K562 (cell line): ENCODE measurements around the gene ANXA9. TPM values are rescaled to one million over a fixed set of nuclear protein-coding genes. Genes with fewer than 3 reads are reported as not detected.

Experiments used
- ATAC-seq: fragments of 200-7000 bp; cut with Tn5 transposase; 3 replicates; pipeline ENCODE4 v1.9.1; 2020; ENCODE audit warnings: moderate library complexity
- BruUV-seq: library from RNA; stranded (reverse); fragments of 400-500 nt; replicated peaks from 2 replicates; lab custom pipeline; 2021; lab: Mats Ljungman, UMichigan
- CTCF ChIA-PET: fragments of 300-600 bp; formaldehyde crosslinking; extraction: SDS; loops from one replicate; lab custom pipeline; 2021; ENCODE audit warnings: low intra/inter-chr PET ratio; lab: Yijun Ruan, JAX
- POLR2A ChIA-PET: fragments of 300-600, 350-650 bp; sonication (Branson Sonifier 250); formaldehyde crosslinking; extraction: SDS; loops from one replicate; lab custom pipeline; 2021; ENCODE audit warnings: antibody characterized with exemption, inconsistent platforms; lab: Yijun Ruan, JAX
- DNase-seq, 4 experiments: peaks; one replicate each; pipeline versions ENCODE4 v3.0.0 to v3.0.0-alpha.2; 2011 to 2018; ENCODE audit warnings: low spot score in 3 of 4, mixed read lengths in 3 of 4; ENCODE audit errors: extremely low read depth in 1 of 4
- FAIRE-seq: peaks from 2 replicates; lab custom pipeline; 2011; peaks lifted over from hg19 to GRCh38; lab: Jason Lieb, UNC
- H2AFZ ChIP-seq: 2 replicates; pipeline ENCODE4 v1.6.0; 2011; ENCODE audit warnings: low read depth, low read length, control low read depth, inconsistent platforms
- H3K27ac ChIP-seq: fragments of 200-600 bp; 3 replicates; pipeline ENCODE4 v1.8.0; 2011; ENCODE audit warnings: low read depth, mild to moderate bottlenecking, control low read depth, inconsistent platforms, low read length, moderate library complexity, mixed read lengths; ENCODE audit errors: extremely low read depth
- H3K27me3 ChIP-seq, 2 experiments: fragments of 300-600 bp in 1 of 2; 2 replicates in 1 of 2; 3 replicates in 1 of 2; pipeline versions ENCODE4 v1.6.0 to v1.8.0; 2011; ENCODE audit warnings: inconsistent platforms in 2 of 2, low read length in 2 of 2, mild to moderate bottlenecking in 1 of 2, mixed read lengths in 1 of 2, moderate library complexity in 1 of 2; ENCODE audit not compliant: control insufficient read depth in 2 of 2, insufficient read depth in 2 of 2
- H3K36me3 ChIP-seq: fragments of 300-600 bp; 3 replicates; pipeline ENCODE4 v1.8.0; 2011; ENCODE audit warnings: mild to moderate bottlenecking, low read length, inconsistent platforms; ENCODE audit not compliant: control insufficient read depth, insufficient read depth
- H3K4me1 ChIP-seq, 2 experiments: fragments of 200-600 bp in 1 of 2; replicated peaks in 1 of 2; 2 replicates in 1 of 2; 3 replicates in 1 of 2; pipeline versions ENCODE4 v1.5.1 to v1.8.0; 2011; ENCODE audit warnings: inconsistent platforms in 2 of 2, low read length in 2 of 2, mild to moderate bottlenecking in 1 of 2, mixed read lengths in 1 of 2, moderate library complexity in 1 of 2; ENCODE audit not compliant: control insufficient read depth in 2 of 2, insufficient read depth in 2 of 2
- H3K4me2 ChIP-seq: 2 replicates; pipeline ENCODE4 v1.6.1; 2011; ENCODE audit warnings: low read length, control low read depth, inconsistent platforms, mixed read lengths; ENCODE audit not compliant: insufficient read depth
- H3K4me3 ChIP-seq: fragments of 200-600 bp; sonication (generic), shearing (Covaris generic); 2 replicates; pipeline ENCODE4 v1.5.1; 2016; ENCODE audit warnings: control low read depth, inconsistent platforms
- H3K79me2 ChIP-seq: fragments of 200-600 bp; 3 replicates; pipeline ENCODE4 v1.8.0; 2011; ENCODE audit warnings: low read length, inconsistent platforms; ENCODE audit not compliant: control insufficient read depth, insufficient read depth
- H3K9ac ChIP-seq, 2 experiments: 2 replicates each; pipeline versions ENCODE4 v1.6.0 to v1.6.1; 2011; ENCODE audit warnings: low read depth in 2 of 2, low read length in 2 of 2, control low read depth in 1 of 2, inconsistent platforms in 1 of 2, mild to moderate bottlenecking in 1 of 2, mixed read lengths in 1 of 2; ENCODE audit not compliant: insufficient read depth in 1 of 2
- H3K9me1 ChIP-seq: one replicate; pipeline ENCODE4 v1.6.0; 2011; ENCODE audit warnings: inconsistent platforms, mild to moderate bottlenecking, low read length, moderate library complexity; ENCODE audit not compliant: control insufficient read depth, insufficient read depth
- H3K9me3 ChIP-seq: replicated peaks from 2 replicates; pipeline ENCODE4 v1.5.1; 2011; ENCODE audit warnings: low read depth, low read length, inconsistent platforms; ENCODE audit not compliant: control insufficient read depth, insufficient read depth
- H4K20me1 ChIP-seq: replicated peaks from 2 replicates; pipeline ENCODE4 v1.6.1; 2011; ENCODE audit warnings: low read length, inconsistent platforms, mixed read lengths; ENCODE audit not compliant: control insufficient read depth, insufficient read depth
- BHLHE40 ChIP-seq: IDR thresholded peaks from 2 replicates; pipeline ENCODE4 v1.6.1; 2011; ENCODE audit warnings: low read length, improper control_type of control experiment
- BMI1 ChIP-seq: fragments of 150-350 bp; IDR thresholded peaks from 2 replicates; pipeline ENCODE4 v1.6.1; 2014; ENCODE audit warnings: low read length
- CLOCK ChIP-seq: fragments of 250-450 bp; sonication (Bioruptor Pico); IDR thresholded peaks from 2 replicates; pipeline ENCODE4 v1.4.0; 2020; ENCODE audit warnings: mild to moderate bottlenecking, moderate library complexity, borderline replicate concordance
- DNMT1 ChIP-seq: fragments of 450-650 bp; IDR thresholded peaks from 2 replicates; pipeline ENCODE4 v1.6.1; 2016; ENCODE audit warnings: antibody characterized with exemption, mild to moderate bottlenecking
- MCM3 ChIP-seq: fragments of 450-650 bp; IDR thresholded peaks from 2 replicates; pipeline ENCODE4 v1.6.1; 2016
- MTA3 ChIP-seq: fragments of 450-650 bp; formaldehyde crosslinking; IDR thresholded peaks from 2 replicates; pipeline ENCODE4 v1.6.1; 2017; ENCODE audit warnings: mild to moderate bottlenecking, borderline replicate concordance
- NCOR1 ChIP-seq: fragments of 450-650 bp; IDR thresholded peaks from 2 replicates; pipeline ENCODE4 v1.6.1; 2016; ENCODE audit warnings: mild to moderate bottlenecking, moderate library complexity
- POLR2G ChIP-seq: fragments of 200-400 bp; formaldehyde crosslinking; IDR thresholded peaks from 2 replicates; pipeline ENCODE4 v1.6.1; 2017; ENCODE audit warnings: low read depth, mild to moderate bottlenecking, antibody characterized with exemption, low read length, moderate library complexity
- PRMT5 ChIP-seq: sonication (generic); formaldehyde crosslinking; IDR thresholded peaks from 2 replicates; pipeline ENCODE4 v1.5.0; 2020; ENCODE audit warnings: missing genetic modification reagents
- RBBP5 ChIP-seq: fragments of 200-600 bp; sonication (generic); IDR thresholded peaks from 2 replicates; pipeline ENCODE4 v1.6.1; 2012; ENCODE audit warnings: borderline replicate concordance, mild to moderate bottlenecking, low read length, control low read depth, inconsistent platforms; ENCODE audit not compliant: insufficient read depth, poor library complexity, severe bottlenecking
- SFPQ ChIP-seq: fragments of 200-400 bp; formaldehyde crosslinking; IDR thresholded peaks from 2 replicates; pipeline ENCODE4 v1.6.1; 2017; ENCODE audit warnings: mild to moderate bottlenecking, low read depth, low read length, moderate library complexity
- SMARCB1 ChIP-seq: IDR thresholded peaks from 2 replicates; pipeline ENCODE4 v1.6.1; 2011; ENCODE audit warnings: improper control_type of control experiment, low read depth; ENCODE audit not compliant: insufficient read length
- SRSF7 ChIP-seq: fragments of 200-400 bp; formaldehyde crosslinking; optimal IDR thresholded peaks from 2 replicates; pipeline ENCODE3; 2017; ENCODE audit warnings: mild to moderate bottlenecking, low read depth, low read length
- TAF7 ChIP-seq: fragments of 450-650 bp; IDR thresholded peaks from 2 replicates; pipeline ENCODE4 v1.6.1; 2016; ENCODE audit warnings: missing genetic modification characterization, missing compliant biosample characterization
- TBP ChIP-seq: optimal IDR thresholded peaks from 2 replicates; pipeline ENCODE3; 2011; ENCODE audit warnings: low read depth, low read length, improper control_type of control experiment
- YBX1 ChIP-seq: fragments of 450-650 bp; IDR thresholded peaks from 2 replicates; pipeline ENCODE4 v1.7.1; 2016; ENCODE audit warnings: mild to moderate bottlenecking
- ZBED1 ChIP-seq: IDR thresholded peaks from 2 replicates; pipeline ENCODE4 v1.6.1; 2014
- ZC3H11A ChIP-seq: IDR thresholded peaks from 2 replicates; pipeline ENCODE4 v1.6.1; 2012; ENCODE audit warnings: low read depth, low read length, improper control_type of control experiment
- ZNF175 ChIP-seq: fragments of 200-800 bp; sonication (Bioruptor generic); IDR thresholded peaks from 2 replicates; pipeline ENCODE4 v1.6.1; 2016; ENCODE audit warnings: low read depth, mild to moderate bottlenecking, missing genetic modification characterization, missing compliant biosample characterization
- ZNF444 ChIP-seq: fragments of 250-450 bp; sonication (Bioruptor Pico); IDR thresholded peaks from 2 replicates; pipeline ENCODE4 v1.4.0; 2020; ENCODE audit warnings: mild to moderate bottlenecking, moderate library complexity
- WGBS: fragments of 100-300 bp; shearing (Covaris generic); methylation state at CpG from one replicate; pipeline ENCODE4 v1.1.6; 2016; ENCODE audit warnings: low coverage, mixed read lengths; ENCODE audit not compliant: insufficient coverage; ENCODE audit errors: missing lambda C conversion rate; 5-methylcytosine and 5-hydroxymethylcytosine counted together
- in situ Hi-C: fragments of 300-500 bp; cut with MboI; formaldehyde crosslinking; loops from 4 replicates; pipeline ENCODE4 v1.15.0; 2018; ENCODE audit warnings: inconsistent platforms, mixed read lengths
- intact Hi-C: fragments of 100-400 bp; cut with micrococcal nuclease; formaldehyde crosslinking; loops from 2 replicates; pipeline ENCODE4 v1.14.2; 2022
- polyA plus RNA-seq, 8 experiments: library from polyadenylated mRNA; depleted of rRNA in 4 of 8; stranded (reverse) in 5 of 8; unstranded in 3 of 8; fragments of >200 nt; fragmentation: Nextera tagmentation in 2 of 8; fragmentation: Illumina TruSeq in 1 of 8; extraction: Ambion mirVana in 2 of 8; extraction: Trizol in 1 of 8; gene quantifications; 2 replicates each; pipeline versions ENCODE4 v1.2.1 to v1.2.3, GENCODE V29; 2011 to 2014; ENCODE audit warnings: inconsistent platforms in 1 of 8, missing spikeins in 1 of 8
- total RNA-seq, 7 experiments: library from RNA; depleted of rRNA in 6 of 7; stranded (reverse); fragments of >200 nt in 6 of 7; fragmentation: Illumina TruSeq in 2 of 7; extraction: Trizol in 2 of 7; gene quantifications; 2 replicates each; pipeline versions ENCODE4 v1.2.1 to v1.2.3, GENCODE V29; 2011 to 2021; ENCODE audit warnings: low replicate concordance in 1 of 7

The ANXA9 gene
- total and polyA plus RNA-seq, 9 of the 15 experiments (the other 6 are each of a cell fraction or from before 2014, with no cell fraction given), result 0.24 to 1.6 (median 0.57) TPM

GRCh38 chr1:150985179-150985825 is 3.2 kb downstream of the ANXA9 start (continued):
- TF ChIP-seq ZC3H11A (no peak), RBBP5 (no peak), NCOR1 (no peak), ZBED1 (no peak), DNMT1 (no peak), MTA3 (no peak), SMARCB1 (no peak), PRMT5 (no peak), YBX1 (no peak)
- TF ChIP-seq, all 486 proteins: peak for 3

DNA sequence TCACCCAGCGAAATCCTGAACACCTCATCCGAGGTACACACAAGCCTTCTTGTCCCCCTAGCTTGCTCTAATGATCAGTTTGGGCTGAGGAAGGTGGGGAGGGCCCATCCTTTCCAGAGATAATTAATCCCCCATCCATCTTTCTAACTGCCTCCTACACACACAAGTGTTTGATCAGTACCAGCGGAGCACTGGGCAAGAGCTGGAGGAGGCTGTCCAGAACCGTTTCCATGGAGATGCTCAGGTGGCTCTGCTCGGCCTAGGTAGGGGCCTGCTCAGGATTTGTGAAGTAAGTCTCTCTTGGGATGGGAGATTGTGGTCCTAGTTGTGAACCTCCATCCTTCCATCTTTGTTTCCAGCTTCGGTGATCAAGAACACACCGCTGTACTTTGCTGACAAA is 5.8 kb downstream of the ANXA9 start:
- DNase-seq, result no peak
- no peak overlapping the region for H3K27ac ChIP-seq
- H3K4me2 ChIP-seq, result no peak overlapping the region
- no peak overlapping the region for H3K4me3 ChIP-seq
- ChIA-PET POLR2A (interaction anchor here (0.8 to 2.2 kb wide), 2 partner anchors 14 to 409 kb away, joined by 3 to 6 read pairs; no protein-coding TSS in a partner anchor), CTCF (no interaction called here)
- H3K9ac ChIP-seq, result no peak overlapping the region
- H4K20me1 ChIP-seq, result no peaks in the 10 kb centered on the region
- peaks cover 2% of the 10 kb centered on the region for H3K9me1 ChIP-seq
- no TSS peak for BruUV-seq
- peaks cover 6 to 7% of the 10 kb centered on the region in 2 experiments; a peak in 3 of 5 replicates for H3K4me1 ChIP-seq
- no peak for FAIRE-seq
- H2AFZ ChIP-seq, result no peak overlapping the region
- TF ChIP-seq SRSF7 (no peak), SFPQ (no peak), BMI1 (no peak), MCM3 (no peak), BHLHE40 (no peak), TAF7 (no peak), TBP (no peak), ZNF175 (CRISPR knock-in tag) (no peak), CLOCK (CRISPR knock-in tag) (no peak), ZNF444 (CRISPR knock-in tag) (no peak), POLR2G (no peak)
- ATAC-seq, result no peak
- in situ Hi-C loops, result no loop called here
- 53% methylated on average over 7 of the region's 7 CpGs for WGBS
- H3K36me3 ChIP-seq, result no peaks in the 10 kb centered on the region
- no peaks in the 10 kb centered on the region for H3K27me3 ChIP-seq
- no peaks in the 10 kb centered on the region for H3K9me3 ChIP-seq
- no peaks in the 10 kb centered on the region for H3K79me2 ChIP-seq
- intact Hi-C loops, result no loop called here
